Right ventricle myocardium superior (tissue), 1 donor: ENCODE data around the gene ARRB2. TPM values are rescaled to one million over a fixed set of nuclear protein-coding genes. Genes with fewer than 3 reads are reported as not detected.

Experiments
- ATAC-seq: fragments of 200-7000 bp; cut with Tn5 transposase; one replicate; pipeline ENCODE4 v1.9.1; 2020; ENCODE audit warnings: mild to moderate bottlenecking; ENCODE audit not compliant: poor library complexity
- DNase-seq: peaks from one replicate; pipeline ENCODE4 v3.0.0-alpha.2; 2020
- intact Hi-C: fragments of 100-400 bp; cut with DNase I; formaldehyde crosslinking; loops from one replicate; pipeline ENCODE4 v1.11.2; 2022
- total RNA-seq: library from RNA; stranded (reverse); fragmentation: NEBNext Ultra II Directional; extraction: Animal tissue kit (Norgen Biotek cat#: 25700); gene quantifications from one replicate; pipeline ENCODE4 v1.2.1, GENCODE V29; 2021
- donor health status: DM: no; HTN: yes; CAD: no; lungs with severe emphysema.

Gene ARRB2
- total RNA-seq, 1 donor from 2014 or later: 23.4 TPM

DNA sequence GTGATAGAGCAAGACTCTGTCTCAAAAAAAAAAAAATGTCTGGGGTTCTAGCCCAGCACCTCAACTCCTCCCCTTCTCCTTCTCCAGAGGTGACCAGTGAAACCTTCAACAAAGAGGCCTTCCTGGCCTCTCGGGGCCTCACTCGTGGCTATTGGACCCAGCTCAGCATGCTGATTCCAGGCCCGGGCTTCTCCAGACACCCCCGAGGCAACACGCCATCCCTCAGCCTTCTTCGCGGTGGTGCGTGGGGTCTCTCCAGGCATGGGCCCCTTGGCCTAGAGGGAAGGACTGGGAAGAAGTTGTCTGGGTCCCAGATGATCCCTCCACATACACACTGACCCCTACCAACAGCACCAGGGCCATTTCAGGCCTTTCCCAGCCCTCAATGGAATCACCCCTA lies 32.8 kb downstream of the ARRB2 start:
- intact Hi-C loops: no loop called here
- DNase-seq (no peak), ATAC-seq (no peak)

DNA sequence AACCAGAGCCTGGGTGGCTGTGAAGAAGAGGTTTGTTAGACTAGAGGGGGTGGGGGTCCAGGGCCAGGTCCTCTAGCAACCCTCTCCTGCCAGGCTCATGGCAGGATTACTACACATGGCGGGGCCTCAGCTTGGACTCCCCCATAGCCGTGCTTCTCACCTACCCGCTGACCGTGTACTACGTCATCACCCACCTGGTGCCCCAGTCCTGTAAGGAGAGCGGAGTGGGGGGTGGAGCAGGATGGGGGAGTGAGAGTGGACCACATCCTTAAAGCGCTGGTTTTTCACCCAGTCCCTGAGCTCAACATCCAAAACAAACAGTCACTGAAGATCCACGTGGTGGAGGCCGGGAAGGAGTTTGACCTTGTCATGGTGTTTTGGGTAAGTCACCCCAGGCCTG lies 33.5 kb downstream of the ARRB2 start:
- DNase-seq: no peak
- intact Hi-C loops: no loop called here
- ATAC-seq: no peak

DNA sequence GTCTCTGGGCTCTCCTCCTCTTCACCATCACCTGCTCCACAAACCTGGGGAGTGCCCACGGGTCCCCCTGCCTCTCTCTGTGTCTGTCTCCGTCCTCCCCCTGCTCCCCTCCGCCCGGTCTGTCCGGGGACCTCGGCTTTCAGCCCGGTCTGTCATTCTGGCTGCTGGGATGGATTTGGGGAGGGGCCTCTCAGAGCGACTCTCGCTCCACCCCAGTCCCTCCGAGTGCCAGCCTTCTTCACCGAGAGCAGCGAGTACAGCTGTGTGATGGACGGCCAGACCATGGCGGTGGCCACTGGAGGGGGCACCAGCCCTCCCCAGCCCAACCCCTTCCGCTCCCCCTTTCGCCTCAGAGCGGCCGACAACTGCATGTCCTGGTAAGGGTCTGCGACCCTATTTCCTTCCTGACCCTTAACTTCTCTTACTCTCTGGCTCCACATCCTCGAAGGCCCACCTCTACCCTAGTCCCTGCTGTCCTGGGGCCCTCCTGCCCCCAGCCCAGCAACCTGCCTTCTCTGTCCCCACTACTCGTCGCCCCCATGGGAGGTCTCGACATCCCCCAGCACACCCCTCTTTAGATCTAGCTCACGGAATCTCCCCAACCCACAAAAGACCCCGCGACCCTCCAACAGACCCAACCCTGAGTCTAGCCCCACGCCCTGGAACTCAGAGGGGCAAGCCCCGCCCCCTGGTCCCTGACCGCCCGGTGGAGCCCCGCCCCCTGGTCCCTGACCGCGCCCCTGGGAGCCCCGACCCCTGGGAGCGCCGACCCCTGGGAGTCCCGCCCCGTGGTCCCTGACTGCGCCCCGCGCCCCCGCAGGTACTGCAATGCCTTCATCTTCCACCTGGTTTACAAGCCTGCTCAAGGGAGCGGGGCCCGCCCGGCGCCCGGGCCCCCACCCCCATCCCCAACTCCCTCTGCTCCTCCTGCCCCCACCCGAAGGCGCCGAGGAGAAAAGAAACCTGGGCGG lies 34.9 kb downstream of the ARRB2 start:
- no peak for ATAC-seq
- intact Hi-C loops: no loop called here

DNA sequence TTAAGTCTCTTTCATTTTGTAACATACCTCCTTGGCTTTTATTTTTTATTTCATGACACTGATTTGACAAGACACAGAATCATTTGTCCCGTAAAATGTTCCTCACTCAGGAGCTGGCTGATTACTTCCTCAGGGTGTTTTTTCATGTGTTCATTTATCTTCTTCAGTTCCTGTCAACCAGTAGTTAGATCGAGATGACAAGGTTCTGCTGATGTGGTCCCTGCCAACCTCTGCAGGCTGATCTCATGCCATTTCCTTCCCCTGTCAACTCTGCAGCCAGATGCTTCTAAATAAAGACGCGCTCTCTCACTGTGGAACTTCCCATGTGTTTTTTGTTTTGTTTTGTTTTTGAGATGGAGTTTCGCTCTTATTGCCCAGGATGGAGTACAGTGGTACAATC lies 37.4 kb downstream of the ARRB2 start:
- intact Hi-C loops: no loop called here

More for the DNA sequence above, 34.9 kb downstream of the ARRB2 start:
- no peak for DNase-seq

DNA sequence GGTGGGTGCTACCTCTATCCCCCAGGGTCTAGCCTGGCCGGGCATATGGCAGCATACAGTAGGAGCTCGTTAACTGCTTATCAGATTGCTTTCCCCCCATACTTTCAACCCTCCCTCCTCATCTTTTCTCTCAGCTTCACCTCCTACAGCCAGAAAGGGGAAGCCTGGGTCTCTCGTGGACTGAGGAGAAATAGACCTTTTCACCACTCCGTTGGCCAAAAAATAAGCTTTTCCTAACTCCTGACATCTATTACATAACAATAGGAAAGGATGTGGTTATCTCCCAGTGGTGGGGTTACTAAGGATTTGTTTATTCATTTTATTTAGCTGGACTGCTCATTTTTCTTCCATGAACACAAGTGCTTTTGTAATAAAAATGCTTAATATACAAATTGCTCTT lies 38.3 kb downstream of the ARRB2 start:
- intact Hi-C loops: no loop called here
- DNase-seq (no peak), ATAC-seq (no peak)

More for the DNA sequence above, 37.4 kb downstream of the ARRB2 start:
- DNase-seq: no peak
- ATAC-seq: peak; percentile 71

DNA sequence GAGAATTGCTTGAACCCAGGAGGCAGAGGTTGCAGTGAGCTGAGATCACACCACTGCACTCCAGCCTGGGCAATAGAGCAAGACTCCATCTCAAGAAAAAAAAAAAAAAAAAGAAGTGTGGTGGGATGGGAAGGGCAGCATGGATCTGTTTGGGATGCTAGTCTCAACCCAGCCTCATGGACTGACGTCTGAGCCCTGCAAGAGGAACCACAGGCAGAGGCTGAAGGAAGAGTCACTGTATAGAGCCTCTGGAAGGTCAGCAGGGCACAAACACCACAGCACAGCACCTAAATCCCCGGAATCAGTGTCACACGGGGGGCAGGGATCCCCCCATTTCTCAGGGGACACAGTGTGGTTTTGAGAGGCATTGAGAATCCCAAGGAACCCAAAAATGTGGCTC lies 40.2 kb downstream of the ARRB2 start:
- DNase-seq (no peak), ATAC-seq (no peak)
- intact Hi-C loops: no loop called here

DNA sequence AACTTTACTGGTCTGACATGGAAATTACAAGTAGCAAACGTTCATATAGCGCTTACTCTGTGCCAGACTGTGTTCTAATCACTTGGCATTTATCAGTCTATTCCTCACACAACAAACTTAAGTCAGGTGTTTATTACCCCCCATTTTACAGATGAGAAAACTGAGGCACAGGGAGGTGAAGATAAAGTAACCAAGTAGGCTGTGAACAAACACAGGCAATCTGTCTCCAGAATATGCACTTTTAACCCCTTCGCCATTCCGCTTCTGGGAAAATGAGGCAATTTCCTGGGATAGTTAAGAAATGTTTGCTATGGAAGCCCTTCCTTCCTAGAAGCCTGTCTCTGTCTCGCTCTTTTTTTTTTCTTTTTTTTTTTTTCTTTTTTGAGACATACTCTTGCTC lies 41.5 kb downstream of the ARRB2 start:
- ATAC-seq (no peak), DNase-seq (no peak)
- intact Hi-C loops: no loop called here

DNA sequence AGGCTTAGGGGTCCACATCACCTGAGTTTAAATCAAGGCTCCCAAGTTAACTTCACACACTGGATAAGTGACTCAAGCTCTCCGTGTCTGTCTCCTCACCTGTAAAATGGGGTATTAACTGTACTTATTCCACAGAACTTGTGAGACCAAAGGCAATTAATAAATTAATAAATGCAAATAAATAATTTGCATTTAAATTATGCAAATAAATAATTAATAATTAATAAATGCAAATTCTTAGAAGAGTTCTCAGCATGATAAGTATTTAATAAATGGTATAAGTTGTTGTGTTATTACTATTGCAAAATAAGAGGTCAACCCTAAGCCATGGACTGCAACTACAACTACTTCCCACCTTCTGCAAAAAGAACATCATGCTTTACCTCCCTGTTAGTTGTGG lies 43.0 kb downstream of the ARRB2 start:
- intact Hi-C loops: no loop called here
- DNase-seq (no peak), ATAC-seq (no peak)

DNA sequence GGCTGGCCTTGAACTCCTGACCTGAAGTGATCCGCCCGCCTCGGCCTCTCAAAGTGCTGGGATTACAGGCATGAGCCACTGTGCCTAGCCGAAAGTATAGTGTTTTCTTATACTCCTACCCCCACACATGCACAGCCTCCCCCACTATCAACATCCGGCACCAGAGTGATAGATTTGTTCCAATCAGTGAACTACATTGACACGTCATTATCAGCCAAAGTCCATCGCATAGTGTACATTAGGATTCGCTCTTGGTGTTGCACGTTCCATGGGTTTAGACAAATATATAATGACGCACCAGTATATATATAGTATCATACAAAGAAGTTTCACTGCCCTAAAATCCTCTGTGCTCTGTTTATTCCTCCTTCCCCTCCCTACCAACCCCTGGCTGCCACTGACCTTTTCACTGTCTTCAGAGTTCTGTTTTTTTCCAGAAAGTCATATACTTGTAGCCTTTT lies 49.4 kb downstream of the ARRB2 start:
- intact Hi-C loops: no loop called here
- DNase-seq (no peak), ATAC-seq (peak; percentile 27)

DNA sequence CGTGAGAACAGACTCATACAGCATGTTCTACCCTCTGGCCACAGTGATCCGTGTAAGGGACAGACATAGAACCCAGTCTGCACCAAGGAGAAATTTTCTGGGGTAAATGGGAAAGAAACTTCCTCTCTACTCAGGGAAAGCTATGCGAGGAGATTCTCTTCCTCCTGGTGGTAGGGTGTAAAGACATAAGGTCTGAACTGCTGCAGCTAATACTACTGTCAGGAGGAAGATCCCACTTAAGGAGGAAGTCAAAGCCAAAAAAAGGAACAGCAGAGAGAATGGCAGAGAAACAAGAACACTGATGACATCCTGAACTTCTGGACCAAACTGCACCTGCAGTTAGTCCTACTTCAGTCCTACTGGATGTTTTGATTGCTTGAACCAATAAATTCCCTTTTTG lies 54.2 kb downstream of the ARRB2 start:
- ATAC-seq: peak; percentile 60
- intact Hi-C loops: no loop called here
- DNase-seq: no peak

DNA sequence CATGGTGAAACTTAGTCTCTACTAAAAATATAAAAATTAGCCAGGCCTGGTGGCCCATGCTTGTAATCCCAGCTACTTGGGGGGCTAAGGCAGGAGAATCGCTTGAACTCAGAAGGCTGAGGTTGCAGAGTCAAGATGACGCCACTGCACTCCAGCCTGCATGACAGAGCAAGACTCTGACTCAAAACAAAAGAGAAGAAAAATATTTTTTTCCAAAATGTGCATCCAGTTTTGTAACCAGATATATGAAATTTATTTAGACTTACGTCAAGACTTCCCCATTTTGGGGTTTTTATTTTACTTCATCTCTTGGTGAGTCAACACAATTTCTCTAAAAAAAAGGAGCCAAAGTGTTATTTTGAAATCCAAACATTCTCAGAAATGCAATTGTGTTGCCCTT lies 55.8 kb downstream of the ARRB2 start:
- DNase-seq (no peak), ATAC-seq (peak; percentile 53)
- intact Hi-C loops: no loop called here

DNA sequence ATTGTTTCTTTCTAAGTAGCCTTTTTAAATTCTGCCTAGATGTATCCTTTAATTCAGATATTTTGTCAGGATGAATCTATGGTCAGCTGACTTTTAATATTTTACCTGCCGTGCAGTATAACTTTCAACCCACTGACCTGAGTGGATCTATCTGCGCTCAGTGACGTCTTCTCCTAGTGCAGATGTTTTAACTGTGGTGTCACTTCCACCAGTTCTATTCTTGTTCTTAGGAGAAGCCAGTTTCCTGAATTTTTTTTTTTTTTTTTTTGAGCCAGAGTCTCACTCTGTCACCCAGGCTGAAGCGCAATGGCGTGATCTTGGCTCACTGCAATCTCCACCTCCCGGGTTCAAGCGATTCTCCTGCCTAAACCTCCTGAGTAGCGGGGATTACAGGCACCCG lies 56.3 kb downstream of the ARRB2 start:
- intact Hi-C loops: no loop called here
- DNase-seq (no peak), ATAC-seq (peak; percentile 50)

DNA sequence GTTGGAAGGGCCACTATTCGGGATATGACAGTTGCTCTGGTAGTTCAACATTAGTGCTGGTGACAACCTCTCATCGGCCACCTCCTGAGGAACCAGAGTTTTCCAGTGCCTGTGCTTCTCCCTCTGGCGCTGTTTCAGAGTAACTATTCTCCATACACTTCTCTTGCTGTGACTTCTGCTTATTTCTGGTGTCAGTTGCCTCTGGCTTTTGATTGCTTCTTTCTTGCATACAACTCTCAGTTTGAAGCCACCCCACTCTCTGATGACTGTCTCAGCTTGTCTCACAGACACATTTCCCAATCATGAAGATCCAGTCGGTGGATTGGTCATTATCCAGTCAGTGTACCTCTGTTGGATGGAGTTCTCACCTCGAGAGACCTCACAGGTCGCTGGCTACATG lies 57.9 kb downstream of the ARRB2 start:
- ATAC-seq (no peak), DNase-seq (no peak)
- intact Hi-C loops: no loop called here

DNA sequence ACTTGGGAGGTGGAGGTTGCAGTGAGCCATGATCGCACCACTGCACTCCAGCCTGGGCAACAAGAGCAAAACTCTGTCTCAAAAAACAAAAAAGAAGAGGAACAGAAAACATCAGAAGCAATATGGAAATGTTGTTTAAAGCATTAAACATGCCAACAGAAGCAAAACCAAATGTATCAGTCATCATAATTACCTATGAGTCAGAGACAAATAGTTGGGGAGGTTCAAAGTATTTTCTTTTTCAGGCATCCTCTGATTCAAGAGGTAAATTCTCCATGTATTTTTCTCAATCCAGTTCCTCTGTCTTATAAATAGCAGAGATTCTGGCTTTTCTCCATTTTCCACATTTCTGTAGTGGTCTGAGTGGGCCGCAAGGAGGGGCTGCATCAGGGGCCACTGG lies 59.2 kb downstream of the ARRB2 start:
- intact Hi-C loops: no loop called here
- no peak for DNase-seq
- ATAC-seq: no peak

Other genes starting within 250 kb of the ARRB2 start
- gene SPNS2, start 211.8 kb upstream of the ARRB2 start, total RNA-seq: 10.4 TPM
- gene MYBBP1A, start 155.2 kb upstream of the ARRB2 start, total RNA-seq: 18.8 TPM
- gene GGT6, start 150.1 kb upstream of the ARRB2 start, total RNA-seq: not detected
- gene SMTNL2, start 126.1 kb upstream of the ARRB2 start, total RNA-seq: 40.4 TPM
- gene ALOX15, start 69.0 kb upstream of the ARRB2 start, total RNA-seq: not detected
- 39.3 TPM for gene PELP1, start 6.5 kb upstream of the ARRB2 start, total RNA-seq
- 18.0 TPM for gene MED11, start 20.8 kb downstream of the ARRB2 start, total RNA-seq
- gene ZMYND15, start 29.2 kb downstream of the ARRB2 start, total RNA-seq: not detected
- 2.7 TPM for gene CXCL16, start 29.3 kb downstream of the ARRB2 start, total RNA-seq
- gene TM4SF5, start 61.3 kb downstream of the ARRB2 start, total RNA-seq: not detected
- 0.62 TPM for gene VMO1, start 75.7 kb downstream of the ARRB2 start, total RNA-seq
- not detected for gene GLTPD2, start 78.3 kb downstream of the ARRB2 start, total RNA-seq
- 214 TPM for gene PSMB6, start 85.5 kb downstream of the ARRB2 start, total RNA-seq
- gene PLD2, start 96.5 kb downstream of the ARRB2 start, total RNA-seq: 13.6 TPM
- 47.6 TPM for gene MINK1, start 122.7 kb downstream of the ARRB2 start, total RNA-seq
- 0.51 TPM for gene C17orf107, start 188.9 kb downstream of the ARRB2 start, total RNA-seq
- 0.30 TPM for gene CHRNE, start 192.5 kb downstream of the ARRB2 start, total RNA-seq
- gene GP1BA, start 221.6 kb downstream of the ARRB2 start, total RNA-seq: not detected
- 208 TPM for gene SLC25A11, start 229.4 kb downstream of the ARRB2 start, total RNA-seq
- 85.8 TPM for gene RNF167, start 229.6 kb downstream of the ARRB2 start, total RNA-seq
- 179 TPM for gene PFN1, start 237.9 kb downstream of the ARRB2 start, total RNA-seq
- gene ENO3, start 240.5 kb downstream of the ARRB2 start, total RNA-seq: 534 TPM